Neutrophil (primary cell): ENCODE data around the gene GET3.

ENCODE experiments used
- H3K27ac ChIP-seq: fragments of 200-600 bp; sonication (generic); 2 replicates; pipeline ENCODE4 v1.5.1; 2016; ENCODE audit warnings: mild to moderate bottlenecking, moderate library complexity
- H3K27me3 ChIP-seq: fragments of 200-600 bp; sonication (generic); 2 replicates; pipeline ENCODE4 v1.6.0; 2016; ENCODE audit warnings: mild to moderate bottlenecking
- H3K36me3 ChIP-seq: fragments of 200-600 bp; sonication (generic); 2 replicates; pipeline ENCODE4 v1.5.1; 2017
- H3K4me1 ChIP-seq, 2 experiments: fragments of 200-600 bp in 1 of 2; sonication (generic) in 1 of 2; 1 replicate in 1 of 2; 2 replicates in 1 of 2; pipeline versions ENCODE4 v1.5.1 to v1.6.1; 2013 to 2016; ENCODE audit warnings: low read depth in 1 of 2, low read length in 1 of 2, mild to moderate bottlenecking in 1 of 2, moderate library complexity in 1 of 2; ENCODE audit not compliant: control insufficient read depth in 1 of 2, insufficient read depth in 1 of 2
- H3K4me3 ChIP-seq, 2 experiments: fragments of 200-600 bp in 1 of 2; sonication (generic) in 1 of 2; 1 replicate in 1 of 2; 2 replicates in 1 of 2; pipeline ENCODE4 v1.5.1; 2013 to 2016; ENCODE audit warnings: low read depth in 1 of 2, low read length in 1 of 2, mild to moderate bottlenecking in 1 of 2, moderate library complexity in 1 of 2
- H3K9me3 ChIP-seq: fragments of 200-600 bp; sonication (generic); 2 replicates; pipeline ENCODE4 v1.5.1; 2016
- TF ChIP-seq, protein P1 (sequence below): fragments of 200-600 bp; sonication (generic); IDR thresholded peaks from 2 replicates; pipeline ENCODE4 v1.5.1; 2016; ENCODE audit warnings: antibody characterized with exemption

GET3 gene

DNA sequence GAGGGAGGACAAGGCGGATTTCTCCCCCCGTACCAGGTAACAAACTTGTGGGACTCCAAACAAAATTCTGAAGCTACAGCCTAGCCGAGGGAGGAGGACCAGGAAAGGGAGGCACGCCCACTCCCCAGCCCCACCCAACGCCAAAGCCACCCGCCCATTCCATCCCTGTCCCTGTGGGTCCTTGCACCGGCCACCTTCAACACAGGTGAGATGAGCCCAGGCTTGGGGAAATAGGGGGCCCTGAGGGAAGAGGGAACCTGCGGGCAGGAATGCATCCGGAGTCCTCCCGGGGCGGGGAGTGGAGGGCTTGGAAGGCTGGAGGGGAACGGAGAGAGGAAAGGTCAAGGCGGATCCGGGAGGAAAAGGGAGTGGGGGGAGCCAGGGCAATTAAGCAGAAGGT is 14.3 kb downstream of the GET3 start, which contains the start of gene BEST2:
Gene BEST2, plus strand, starts transcription at position 157 of the 400 bp plus-strand sequence. CDS start 802 bp downstream, outside the sequence.
- TF ChIP-seq, protein P1, sequence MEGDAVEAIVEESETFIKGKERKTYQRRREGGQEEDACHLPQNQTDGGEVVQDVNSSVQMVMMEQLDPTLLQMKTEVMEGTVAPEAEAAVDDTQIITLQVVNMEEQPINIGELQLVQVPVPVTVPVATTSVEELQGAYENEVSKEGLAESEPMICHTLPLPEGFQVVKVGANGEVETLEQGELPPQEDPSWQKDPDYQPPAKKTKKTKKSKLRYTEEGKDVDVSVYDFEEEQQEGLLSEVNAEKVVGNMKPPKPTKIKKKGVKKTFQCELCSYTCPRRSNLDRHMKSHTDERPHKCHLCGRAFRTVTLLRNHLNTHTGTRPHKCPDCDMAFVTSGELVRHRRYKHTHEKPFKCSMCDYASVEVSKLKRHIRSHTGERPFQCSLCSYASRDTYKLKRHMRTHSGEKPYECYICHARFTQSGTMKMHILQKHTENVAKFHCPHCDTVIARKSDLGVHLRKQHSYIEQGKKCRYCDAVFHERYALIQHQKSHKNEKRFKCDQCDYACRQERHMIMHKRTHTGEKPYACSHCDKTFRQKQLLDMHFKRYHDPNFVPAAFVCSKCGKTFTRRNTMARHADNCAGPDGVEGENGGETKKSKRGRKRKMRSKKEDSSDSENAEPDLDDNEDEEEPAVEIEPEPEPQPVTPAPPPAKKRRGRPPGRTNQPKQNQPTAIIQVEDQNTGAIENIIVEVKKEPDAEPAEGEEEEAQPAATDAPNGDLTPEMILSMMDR, result no peak
- Histone ChIP-seq H3K27ac (no peak within 1 kb of the TSS), H3K36me3 (peaks cover 15% of the 10 kb centered on the region), H3K4me1 (no peaks in the 10 kb centered on the region), H3K9me3 (no peaks in the 10 kb centered on the region), H3K27me3 (peaks cover 71% of the 10 kb centered on the region), H3K4me3 (no peak within 1 kb of the TSS)

- peaks cover 10% of the 10 kb centered on the region for H3K36me3 ChIP-seq
- peaks cover 77% of the 10 kb centered on the region for H3K27me3 ChIP-seq
- no peak overlapping the region for H3K4me3 ChIP-seq
- TF ChIP-seq, protein P1, result no peak
- H3K9me3 ChIP-seq, result no peaks in the 10 kb centered on the region
- no peak overlapping the region for H3K27ac ChIP-seq
- H3K4me1 ChIP-seq, result no peaks in the 10 kb centered on the region
These were observed 14.9 kb downstream of the GET3 start for GRCh38 chr19:12752056-12752781.

DNA sequence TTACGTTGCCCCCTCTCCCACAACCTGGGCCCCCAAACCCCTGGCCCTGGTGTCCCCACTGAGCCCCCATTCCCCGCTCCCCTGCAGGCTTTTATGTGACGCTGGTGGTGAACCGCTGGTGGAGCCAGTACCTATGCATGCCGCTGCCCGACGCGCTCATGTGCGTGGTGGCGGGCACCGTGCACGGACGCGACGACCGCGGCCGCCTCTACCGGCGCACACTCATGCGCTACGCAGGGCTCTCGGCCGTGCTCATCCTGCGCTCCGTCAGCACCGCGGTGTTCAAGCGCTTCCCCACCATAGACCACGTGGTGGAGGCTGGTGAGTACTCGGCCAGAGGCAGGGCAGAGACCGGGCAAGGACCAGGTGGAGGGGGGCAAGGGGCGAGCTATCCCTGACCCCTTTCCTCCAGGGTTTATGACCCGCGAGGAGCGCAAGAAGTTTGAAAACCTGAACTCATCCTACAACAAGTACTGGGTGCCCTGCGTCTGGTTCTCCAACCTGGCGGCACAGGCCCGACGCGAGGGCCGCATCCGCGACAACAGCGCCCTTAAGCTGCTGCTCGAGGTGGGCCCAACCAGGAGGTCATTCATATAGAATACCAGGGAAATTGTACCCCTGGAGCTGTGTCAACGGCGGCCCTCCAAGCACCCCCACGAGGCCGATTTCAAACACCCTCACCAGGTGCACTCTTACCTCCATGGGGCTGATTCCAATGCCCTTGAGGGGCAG is 17.3 kb downstream of the GET3 start:
- H3K36me3 ChIP-seq, result no peaks in the 10 kb centered on the region
- H3K9me3 ChIP-seq, result no peaks in the 10 kb centered on the region
- peaks cover 3 to 8% of the 10 kb centered on the region in 2 experiments for H3K4me1 ChIP-seq
- TF ChIP-seq, protein P1, result no peak
- no peak overlapping the region for H3K27ac ChIP-seq
- H3K4me3 ChIP-seq, result no peak overlapping the region
- peaks cover 82% of the 10 kb centered on the region for H3K27me3 ChIP-seq

DNA sequence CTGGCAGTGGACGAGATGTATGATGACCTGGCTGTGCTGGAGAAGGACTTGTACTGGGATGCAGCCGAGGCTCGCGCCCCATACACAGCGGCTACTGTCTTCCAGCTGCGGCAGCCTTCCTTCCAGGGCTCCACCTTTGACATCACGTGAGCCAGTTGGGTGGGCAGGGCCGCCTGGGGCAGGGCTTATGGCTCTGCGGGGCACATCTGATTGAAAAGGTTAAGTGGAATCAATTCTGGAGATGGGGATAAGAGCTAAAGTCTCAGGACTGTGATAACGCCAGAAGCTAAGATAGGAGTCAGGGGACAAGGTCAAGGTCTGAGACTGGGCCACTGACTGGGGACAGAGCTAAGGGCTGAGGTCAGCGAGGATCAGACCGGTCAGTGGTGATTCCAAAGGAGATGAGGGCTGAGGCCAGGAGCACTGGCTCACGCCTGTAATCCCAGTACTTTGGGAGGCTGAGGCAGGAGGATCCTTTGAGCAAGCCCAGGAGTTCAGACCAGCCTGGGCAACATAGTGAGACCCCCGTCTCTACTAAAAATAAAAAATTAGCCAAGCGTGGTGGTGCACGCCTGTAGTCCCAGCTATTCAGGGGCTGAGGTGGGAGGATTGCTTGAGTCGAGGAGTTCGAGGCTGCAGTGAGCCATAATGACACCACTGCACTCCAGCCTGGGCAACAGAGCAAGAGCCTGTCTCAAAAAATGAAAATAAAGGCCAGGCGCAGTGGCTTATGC is 19.0 kb downstream of the GET3 start:
- TF ChIP-seq, protein P1, result no peak
- Histone ChIP-seq H3K4me1 (peaks cover 3 to 8% of the 10 kb centered on the region in 2 experiments), H3K27ac (no peak overlapping the region), H3K4me3 (no peak overlapping the region), H3K9me3 (no peaks in the 10 kb centered on the region), H3K36me3 (no peaks in the 10 kb centered on the region), H3K27me3 (peaks cover 65% of the 10 kb centered on the region)

GRCh38 chr19:12757544-12758274 is 20.4 kb downstream of the GET3 start:
- Histone ChIP-seq H3K4me3 (peak overlapping the region; percentile 29 to 56), H3K27ac (no peak overlapping the region), H3K4me1 (peaks cover 3 to 8% of the 10 kb centered on the region in 2 experiments), H3K36me3 (no peaks in the 10 kb centered on the region), H3K27me3 (peaks cover 52% of the 10 kb centered on the region), H3K9me3 (no peaks in the 10 kb centered on the region)
- TF ChIP-seq, protein P1, result peak; percentile 93
